ENCODE results near the gene ZNRF1. TPM values are rescaled to one million over a fixed set of nuclear protein-coding genes. Genes with fewer than 3 reads are reported as not detected.

The ZNRF1 gene
- total and polyA plus RNA-seq, 2 of the 13 experiments (the other 11 are each of a cell fraction or from before 2014, with no cell fraction given), result 43.9 to 58.7 TPM

DNA sequence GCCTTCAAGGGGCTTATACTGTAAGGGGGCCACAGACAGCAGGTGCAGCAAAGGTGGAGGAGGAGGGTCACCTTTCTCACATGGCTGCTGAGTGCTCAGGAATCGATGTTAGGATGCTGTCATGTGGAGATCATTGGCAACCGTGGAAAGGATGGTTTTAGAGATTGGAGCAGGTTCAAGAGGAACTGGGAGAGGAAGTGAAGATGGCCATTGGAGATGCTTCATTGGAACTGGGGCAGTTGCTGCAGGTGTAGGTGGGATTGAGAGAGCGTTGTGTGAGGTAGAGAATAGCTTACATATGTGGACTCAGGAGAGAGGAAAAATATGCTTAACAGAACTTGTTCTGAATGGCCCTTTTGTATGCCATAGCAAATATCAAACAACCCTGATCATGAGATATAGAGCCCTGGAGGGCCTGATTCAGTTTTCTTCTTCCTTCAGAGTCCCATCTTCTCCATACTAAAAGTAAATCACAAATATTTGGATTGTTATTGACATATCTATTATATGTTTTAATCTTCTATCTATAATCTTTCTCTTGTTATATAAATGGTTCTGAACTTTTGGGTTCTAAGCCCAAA, 77.0 kb downstream of the ZNRF1 start:
- DNase-seq (ENCODE audit: low spot score) (no peak), FAIRE-seq (no peak), ATAC-seq (no peak)
- no peak overlapping the region for H3K27ac ChIP-seq (ENCODE audit: extremely low read length, insufficient read depth, low read length)
- H3K27me3 ChIP-seq (ENCODE audit: control insufficient read depth in 1 of 2, insufficient read depth in 2 of 2, low read length in 2 of 2), result no peaks in the 10 kb centered on the region
- H3K4me2 ChIP-seq (ENCODE audit: low read depth, low read length), result no peak overlapping the region
- in situ Hi-C loops (cut with HindIII; ENCODE audit: extremely low pct_ligation_motif_present, low pct_unique_long_range_greater_than_20kb) (no loop called here), intact Hi-C loops (cut with micrococcal nuclease; ENCODE audit: unreplicated experiment) (no loop called here)
- no peak overlapping the region for H3K4me3 ChIP-seq (replicated peaks in 1 of 3; ENCODE audit: insufficient read depth in 1 of 3, low read depth in 2 of 3, low read length in 3 of 3)
- 96% methylated on average over 3 of the region's 3 CpGs for WGBS (ENCODE audit: low lambda C conversion rate)
- no peaks in the 10 kb centered on the region for H3K9me3 ChIP-seq (ENCODE audit: low read length)
- TF ChIP-seq ZNF724P (CRISPR knock-in tag; IDR thresholded peaks at IDR 0.05; ENCODE audit: borderline replicate concordance) (no peak), GATA4 (IDR thresholded peaks at IDR 0.05; ENCODE audit: borderline replicate concordance, low read depth) (no peak), ZNF30 (CRISPR knock-in tag; IDR thresholded peaks at IDR 0.05) (no peak), REPIN1 (CRISPR knock-in tag; IDR thresholded peaks at IDR 0.05; ENCODE audit: borderline replicate concordance, low read depth) (no peak)
- TF ChIP-seq, protein P1, sequence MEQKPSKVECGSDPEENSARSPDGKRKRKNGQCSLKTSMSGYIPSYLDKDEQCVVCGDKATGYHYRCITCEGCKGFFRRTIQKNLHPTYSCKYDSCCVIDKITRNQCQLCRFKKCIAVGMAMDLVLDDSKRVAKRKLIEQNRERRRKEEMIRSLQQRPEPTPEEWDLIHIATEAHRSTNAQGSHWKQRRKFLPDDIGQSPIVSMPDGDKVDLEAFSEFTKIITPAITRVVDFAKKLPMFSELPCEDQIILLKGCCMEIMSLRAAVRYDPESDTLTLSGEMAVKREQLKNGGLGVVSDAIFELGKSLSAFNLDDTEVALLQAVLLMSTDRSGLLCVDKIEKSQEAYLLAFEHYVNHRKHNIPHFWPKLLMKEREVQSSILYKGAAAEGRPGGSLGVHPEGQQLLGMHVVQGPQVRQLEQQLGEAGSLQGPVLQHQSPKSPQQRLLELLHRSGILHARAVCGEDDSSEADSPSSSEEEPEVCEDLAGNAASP (CRISPR knock-in tag; IDR thresholded peaks at IDR 0.05; ENCODE audit: borderline replicate concordance), result no peak
- H2AFZ ChIP-seq (ENCODE audit: low read length), result no peak overlapping the region
- peaks cover 44% of the 10 kb centered on the region for H4K20me1 ChIP-seq (ENCODE audit: insufficient read depth, low read length)
- POLR2A ChIA-PET, result no interaction called here
- H3K79me2 ChIP-seq (ENCODE audit: insufficient read depth, low read length), result peaks cover 92% of the 10 kb centered on the region
- CTCF ChIA-PET (ENCODE audit: low intra/inter-chr PET ratio, low total read pairs), result no interaction called here
- peaks cover 30% of the 10 kb centered on the region for H3K4me1 ChIP-seq (ENCODE audit: insufficient read depth, low read length)
- peaks cover 7 to 9% of the 10 kb centered on the region in 2 experiments; a peak in 2 of 5 replicates for H3K36me3 ChIP-seq (replicated peaks in 1 of 2; ENCODE audit: control insufficient read depth in 1 of 2, insufficient read depth in 2 of 2, low read length in 2 of 2)
- no TSS peak for BruUV-seq (replicated peaks)
- no peak overlapping the region for H3K9ac ChIP-seq (ENCODE audit: insufficient read depth, low read depth, low read length)

- ChIA-PET POLR2A (no interaction called here), CTCF (ENCODE audit: low intra/inter-chr PET ratio, low total read pairs) (no interaction called here)
- H2AFZ ChIP-seq (ENCODE audit: low read length), result no peak overlapping the region
- no peak for DNase-seq (ENCODE audit: low spot score)
- FAIRE-seq, result no peak
- H3K9ac ChIP-seq (ENCODE audit: insufficient read depth, low read depth, low read length), result no peak overlapping the region
- peaks cover 8 to 11% of the 10 kb centered on the region in 2 experiments; a peak in 2 of 5 replicates for H3K36me3 ChIP-seq (replicated peaks in 1 of 2; ENCODE audit: control insufficient read depth in 1 of 2, insufficient read depth in 2 of 2, low read length in 2 of 2)
- H3K9me3 ChIP-seq (ENCODE audit: low read length), result no peaks in the 10 kb centered on the region
- in situ Hi-C loops (cut with HindIII; ENCODE audit: extremely low pct_ligation_motif_present, low pct_unique_long_range_greater_than_20kb) (no loop called here), intact Hi-C loops (cut with micrococcal nuclease; ENCODE audit: unreplicated experiment) (no loop called here)
- peaks cover 27% of the 10 kb centered on the region for H3K4me1 ChIP-seq (ENCODE audit: insufficient read depth, low read length)
- no peak overlapping the region for H3K27ac ChIP-seq (ENCODE audit: extremely low read length, insufficient read depth, low read length)
- H3K4me2 ChIP-seq (ENCODE audit: low read depth, low read length), result no peak overlapping the region
- no peak overlapping the region for H3K4me3 ChIP-seq (replicated peaks in 1 of 3; ENCODE audit: insufficient read depth in 1 of 3, low read depth in 2 of 3, low read length in 3 of 3)
- no TSS peak for BruUV-seq (replicated peaks)
- 96% methylated on average over 8 of the region's 8 CpGs for WGBS (ENCODE audit: low lambda C conversion rate)
- peaks cover 39% of the 10 kb centered on the region for H4K20me1 ChIP-seq (ENCODE audit: insufficient read depth, low read length)
- H3K27me3 ChIP-seq (ENCODE audit: control insufficient read depth in 1 of 2, insufficient read depth in 2 of 2, low read length in 2 of 2), result no peaks in the 10 kb centered on the region
- H3K79me2 ChIP-seq (ENCODE audit: insufficient read depth, low read length), result peaks cover 91% of the 10 kb centered on the region
- no peak for ATAC-seq
- TF ChIP-seq ARNTL (CRISPR knock-in tag; IDR thresholded peaks at IDR 0.05) (no peak), SNRNP70 (IDR thresholded peaks at IDR 0.05; ENCODE audit: low read depth, low read length) (no peak), MEIS2 (CRISPR knock-in tag; IDR thresholded peaks at IDR 0.05) (no peak)
These were observed 80.1 kb downstream of the ZNRF1 start for GRCh38 chr16:75078886-75079285.

Data from HepG2 (cell line).